Coronary artery (tissue), 2 donors: ENCODE results near the gene INIP.

Experiments
- DNase-seq: peaks from one replicate; pipeline ENCODE4 v3.0.0-alpha.2; 2017; ENCODE audit warnings: low spot score
- H3K27ac ChIP-seq, 2 donors: fragments of 200-600 bp; sonication (generic); one replicate each; pipeline ENCODE4 v1.5.1; 2016 to 2019
- H3K4me3 ChIP-seq: fragments of 200-600 bp; sonication (generic); 2 replicates; pipeline ENCODE4 v1.5.1; 2016; ENCODE audit warnings: mild to moderate bottlenecking, moderate library complexity
- CTCF ChIP-seq: fragments of 200-600 bp; sonication (generic); IDR thresholded peaks from one replicate; pipeline ENCODE4 v1.5.1; 2019; ENCODE audit warnings: antibody characterized with exemption

The INIP gene

GRCh38 chr9:112717661-112718331 is at the start of gene INIP:
INIP (minus strand) TSS chr9:112718117; CDS start chr9:112716485, 1,632 bp downstream.
- no peak for TF ChIP-seq CTCF
- Histone ChIP-seq H3K4me3 (peak within 1 kb of the TSS; percentile 84), H3K27ac (peak within 1 kb of the TSS; percentile 82 to 90)
- peak; percentile 97 for DNase-seq

- DNase-seq: no peak
- TF ChIP-seq CTCF: no peak
- H3K4me3 ChIP-seq: no peak overlapping the region
- H3K27ac ChIP-seq: no peak overlapping the region
Measured at GRCh38 chr9:112765281-112765680, 47.4 kb upstream of the INIP start.

GRCh38 chr9:112764837-112765236 is 46.9 kb upstream of the INIP start:
- H3K27ac ChIP-seq: peak overlapping the region in 1 of 2 donors; percentile 9
- no peak for DNase-seq
- no peak overlapping the region for H3K4me3 ChIP-seq
- TF ChIP-seq CTCF: no peak

- no peak overlapping the region for H3K4me3 ChIP-seq
- H3K27ac ChIP-seq: peak overlapping the region in 1 of 2 donors; percentile 9
- DNase-seq: no peak
- no peak for TF ChIP-seq CTCF
Measured at GRCh38 chr9:112764344-112764743, 46.4 kb upstream of the INIP start.

- no peak overlapping the region for H3K4me3 ChIP-seq
- no peak for DNase-seq
- TF ChIP-seq CTCF: no peak
- no peak overlapping the region for H3K27ac ChIP-seq
Measured at GRCh38 chr9:112762726-112763518, 45.0 kb upstream of the INIP start.

- no peak for DNase-seq
- no peak for TF ChIP-seq CTCF
- H3K4me3 ChIP-seq: no peak overlapping the region
- H3K27ac ChIP-seq: no peak overlapping the region
Measured at GRCh38 chr9:112761912-112762655, 44.2 kb upstream of the INIP start.
